ENCODE results near the gene IQSEC3.

The IQSEC3 gene

GRCh38 chr12:87315-87714 is 20.7 kb downstream of the IQSEC3 start:
- Histone ChIP-seq H3K9me3 (replicated peaks; ENCODE audit: insufficient read depth, low read length) (no peaks in the 10 kb centered on the region), H3K36me3 (replicated peaks; ENCODE audit: insufficient read depth, low read length) (no peaks in the 10 kb centered on the region), H4K20me1 (ENCODE audit: insufficient read depth, low read length) (no peaks in the 10 kb centered on the region), H3K4me2 (ENCODE audit: low read depth, low read length) (no peak overlapping the region), H2AFZ (ENCODE audit: low read length) (no peak overlapping the region), H3K27ac (ENCODE audit: low read length) (no peak overlapping the region), H3K9ac (ENCODE audit: low read length) (no peak overlapping the region), H3K79me2 (ENCODE audit: low read length) (no peaks in the 10 kb centered on the region), H3K9me2 (replicated peaks; ENCODE audit: insufficient read depth, low read length) (no peaks in the 10 kb centered on the region), H3K27me3 (replicated peaks; ENCODE audit: insufficient read depth, low read length) (peaks cover 28% of the 10 kb centered on the region), H3K4me1 (ENCODE audit: low read length) (no peaks in the 10 kb centered on the region), H3F3A (ENCODE audit: insufficient read depth, low read length) (no peaks in the 10 kb centered on the region), H3K4me3 (ENCODE audit: low read length) (no peak overlapping the region)
- no peak for TF ChIP-seq EZH2phosphoT487 (IDR thresholded peaks at IDR 0.05; ENCODE audit: low read length)
- no peak for TF ChIP-seq CTCF (IDR thresholded peaks at IDR 0.05; ENCODE audit: low read length)
- no peak for TF ChIP-seq EZH2 (optimal IDR thresholded peaks at IDR 0.05; ENCODE audit: low read depth, low read length)
- no peak for DNase-seq

GRCh38 chr12:87856-88255 is 21.3 kb downstream of the IQSEC3 start:
- H3K9me3 ChIP-seq (replicated peaks; ENCODE audit: insufficient read depth, low read length) = no peaks in the 10 kb centered on the region
- TF ChIP-seq CTCF (IDR thresholded peaks at IDR 0.05; ENCODE audit: low read length) = no peak
- no peak for TF ChIP-seq EZH2phosphoT487 (IDR thresholded peaks at IDR 0.05; ENCODE audit: low read length)
- no peak for TF ChIP-seq EZH2 (optimal IDR thresholded peaks at IDR 0.05; ENCODE audit: low read depth, low read length)
- no peaks in the 10 kb centered on the region for H4K20me1 ChIP-seq (ENCODE audit: insufficient read depth, low read length)
- no peak for DNase-seq
- H3F3A ChIP-seq (ENCODE audit: insufficient read depth, low read length) = no peaks in the 10 kb centered on the region
- no peak overlapping the region for H2AFZ ChIP-seq (ENCODE audit: low read length)
- H3K4me1 ChIP-seq (ENCODE audit: low read length) = no peaks in the 10 kb centered on the region
- no peaks in the 10 kb centered on the region for H3K9me2 ChIP-seq (replicated peaks; ENCODE audit: insufficient read depth, low read length)
- peaks cover 23% of the 10 kb centered on the region for H3K27me3 ChIP-seq (replicated peaks; ENCODE audit: insufficient read depth, low read length)
- no peak overlapping the region for H3K4me2 ChIP-seq (ENCODE audit: low read depth, low read length)
- no peaks in the 10 kb centered on the region for H3K79me2 ChIP-seq (ENCODE audit: low read length)
- H3K4me3 ChIP-seq (ENCODE audit: low read length) = no peak overlapping the region
- H3K9ac ChIP-seq (ENCODE audit: low read length) = no peak overlapping the region
- no peak overlapping the region for H3K27ac ChIP-seq (ENCODE audit: low read length)
- H3K36me3 ChIP-seq (replicated peaks; ENCODE audit: insufficient read depth, low read length) = no peaks in the 10 kb centered on the region

DNA sequence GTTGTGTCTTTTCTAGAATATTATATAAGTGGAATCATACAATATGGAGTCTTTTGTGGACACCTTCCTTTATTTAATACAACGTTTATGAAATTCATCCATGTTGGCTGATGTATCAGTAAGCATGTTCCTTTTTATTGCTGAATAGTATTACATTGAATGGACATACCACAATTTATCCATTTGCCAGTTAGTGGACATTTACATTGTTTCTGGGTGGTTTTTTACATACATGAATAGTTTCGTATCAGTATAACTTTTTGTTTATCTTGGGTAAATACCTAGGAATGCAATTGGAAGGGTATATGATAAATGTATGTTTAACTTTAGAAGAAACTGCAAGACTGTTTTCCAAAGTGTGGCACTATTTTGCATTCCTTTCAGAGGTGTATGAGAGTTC is 23.1 kb downstream of the IQSEC3 start:
- no peaks in the 10 kb centered on the region for H3K9me3 ChIP-seq (replicated peaks; ENCODE audit: insufficient read depth, low read length)
- H3K9ac ChIP-seq (ENCODE audit: low read length) = no peak overlapping the region
- no peaks in the 10 kb centered on the region for H3K4me1 ChIP-seq (ENCODE audit: low read length)
- TF ChIP-seq CTCF (IDR thresholded peaks at IDR 0.05; ENCODE audit: low read length) = no peak
- TF ChIP-seq EZH2phosphoT487 (IDR thresholded peaks at IDR 0.05; ENCODE audit: low read length) = no peak
- TF ChIP-seq EZH2 (optimal IDR thresholded peaks at IDR 0.05; ENCODE audit: low read depth, low read length) = no peak
- no peak overlapping the region for H2AFZ ChIP-seq (ENCODE audit: low read length)
- no peak for DNase-seq
- H3K79me2 ChIP-seq (ENCODE audit: low read length) = no peaks in the 10 kb centered on the region
- no peak overlapping the region for H3K27ac ChIP-seq (ENCODE audit: low read length)
- no peaks in the 10 kb centered on the region for H3F3A ChIP-seq (ENCODE audit: insufficient read depth, low read length)
- H4K20me1 ChIP-seq (ENCODE audit: insufficient read depth, low read length) = no peaks in the 10 kb centered on the region
- no peaks in the 10 kb centered on the region for H3K9me2 ChIP-seq (replicated peaks; ENCODE audit: insufficient read depth, low read length)
- H3K4me3 ChIP-seq (ENCODE audit: low read length) = no peak overlapping the region
- peaks cover 14% of the 10 kb centered on the region; the same call in 1 of the 2 replicates for H3K27me3 ChIP-seq (replicated peaks; ENCODE audit: insufficient read depth, low read length)
- no peak overlapping the region for H3K4me2 ChIP-seq (ENCODE audit: low read depth, low read length)
- H3K36me3 ChIP-seq (replicated peaks; ENCODE audit: insufficient read depth, low read length) = no peaks in the 10 kb centered on the region
